NCI-H2227 (cell line): Measurements from ENCODE around the gene NAPSA.
"Not testable (repeated sequence)": the region's sequence is repeated elsewhere in the genome, so short reads cannot be mapped to it uniquely, and the experiment has no call there.

Experiments
- DNase-seq: peaks from one replicate; lab custom pipeline; 2025; ENCODE audit not compliant: unreplicated experiment; lab: John Stamatoyannopoulos, UW

The NAPSA gene

DNA sequence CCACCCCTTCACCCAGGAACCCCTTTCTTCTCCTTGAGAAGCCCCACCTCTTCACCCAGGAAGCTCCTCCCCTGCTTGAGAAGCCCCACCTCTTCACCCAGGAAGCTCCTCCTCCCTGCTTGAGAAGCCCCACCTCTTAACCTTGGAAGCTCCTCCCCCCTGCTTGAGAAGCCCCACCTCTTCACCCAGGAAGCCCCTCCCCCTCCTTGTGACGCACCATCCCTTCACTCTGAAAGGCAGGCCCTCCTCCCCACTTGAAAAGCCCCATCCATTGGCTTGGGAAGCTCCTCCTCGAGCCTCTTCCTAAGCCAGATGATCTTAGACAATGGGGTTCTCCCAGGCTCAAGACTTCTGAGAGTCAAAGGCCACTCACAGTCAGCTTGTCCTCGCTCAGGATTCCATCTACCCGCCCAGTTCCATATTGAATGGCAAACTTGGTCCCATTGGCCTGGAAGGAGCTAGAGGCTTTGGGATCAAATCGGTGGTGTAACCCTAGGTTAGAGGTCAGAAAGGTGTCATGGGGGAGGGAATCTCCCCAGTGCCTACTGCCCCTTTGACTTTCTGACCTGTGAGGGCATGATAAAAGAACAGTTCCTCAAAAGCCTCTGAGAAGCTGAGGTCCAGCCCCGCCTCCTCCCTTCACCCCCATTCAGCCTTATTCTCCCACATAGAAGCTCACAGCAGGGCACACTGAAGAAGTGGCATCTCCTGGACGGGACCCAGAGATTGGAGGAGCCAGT, 4.0 kb downstream of the NAPSA start:
- peak; percentile 18 for DNase-seq

DNA sequence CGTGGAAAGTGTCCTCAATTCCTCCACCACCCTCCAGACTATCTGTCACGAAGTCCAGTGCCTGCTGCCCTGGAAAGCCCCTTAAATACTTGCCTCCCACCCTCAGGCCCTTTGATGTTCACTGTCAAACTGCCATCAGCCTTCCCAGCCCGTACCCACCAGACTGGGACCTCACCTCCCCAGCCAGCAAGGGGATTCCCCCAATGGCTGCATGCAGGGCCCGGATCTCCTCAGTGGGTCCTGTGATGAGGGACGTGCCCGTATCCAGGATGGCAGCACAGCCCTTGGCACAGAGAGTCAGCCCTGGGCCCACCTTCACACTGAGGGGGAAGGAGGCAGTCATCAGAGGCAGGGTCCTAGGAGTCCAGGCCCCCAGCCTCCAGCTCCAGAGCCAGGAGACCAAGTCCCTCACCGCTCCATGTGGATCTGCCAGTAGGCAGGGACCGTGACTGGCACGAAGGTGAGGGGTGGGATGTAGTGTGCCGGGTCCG, 6.1 kb downstream of the NAPSA start:
- no peak for DNase-seq

- DNase-seq, result peak; percentile 86
These were observed 6.7 kb downstream of the NAPSA start for GRCh38 chr19:50358483-50359327.

GRCh38 chr19:50357178-50358100, 8.0 kb downstream of the NAPSA start:
- DNase-seq, result peak; percentile 87

DNA sequence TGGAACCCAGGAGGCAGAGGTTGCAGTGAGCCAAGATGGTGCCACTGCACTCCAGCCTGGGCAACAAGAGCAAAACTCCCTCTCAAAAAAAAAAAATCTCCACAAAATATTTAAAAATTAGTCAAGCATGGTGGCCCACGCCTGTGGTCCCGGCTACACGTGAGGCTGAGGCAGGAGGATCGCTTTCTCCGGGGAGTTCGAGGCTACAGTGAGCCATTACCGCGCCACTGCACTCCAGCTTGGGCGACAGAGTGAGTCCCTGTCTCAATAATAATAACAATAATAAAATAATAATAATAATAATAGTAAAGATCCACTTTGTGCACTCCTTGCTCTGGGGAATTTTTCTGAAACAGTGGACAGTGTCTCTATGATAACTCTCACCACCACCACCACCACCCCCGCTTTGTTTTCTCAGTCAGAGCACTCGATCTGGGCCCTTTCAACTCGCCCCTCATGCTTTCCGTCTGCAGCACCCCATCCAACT, 8.7 kb downstream of the NAPSA start:
- no peak for DNase-seq

DNA sequence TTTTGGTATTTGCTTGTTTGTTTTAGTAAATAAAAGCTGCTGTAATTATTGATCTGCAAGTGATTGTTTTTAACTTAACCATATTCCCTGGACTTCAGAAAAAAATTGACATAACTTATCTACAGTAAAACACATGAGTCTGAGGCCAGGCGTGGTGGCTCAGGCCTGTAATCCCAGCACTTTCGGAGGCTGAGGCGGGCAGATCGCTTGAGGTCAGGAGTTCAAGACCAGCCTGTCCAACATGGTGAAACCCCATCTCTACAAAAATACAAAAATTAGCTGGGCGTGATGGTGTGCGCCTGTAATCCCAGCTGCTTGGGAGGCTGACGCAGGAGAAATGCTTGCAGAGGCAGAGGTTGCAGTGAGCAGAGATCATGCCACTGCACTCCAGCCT, 12.0 kb downstream of the NAPSA start:
- not testable (repeated sequence) for DNase-seq

- no peak for DNase-seq
These were observed 13.2 kb downstream of the NAPSA start for GRCh38 chr19:50352242-50352641.

DNA sequence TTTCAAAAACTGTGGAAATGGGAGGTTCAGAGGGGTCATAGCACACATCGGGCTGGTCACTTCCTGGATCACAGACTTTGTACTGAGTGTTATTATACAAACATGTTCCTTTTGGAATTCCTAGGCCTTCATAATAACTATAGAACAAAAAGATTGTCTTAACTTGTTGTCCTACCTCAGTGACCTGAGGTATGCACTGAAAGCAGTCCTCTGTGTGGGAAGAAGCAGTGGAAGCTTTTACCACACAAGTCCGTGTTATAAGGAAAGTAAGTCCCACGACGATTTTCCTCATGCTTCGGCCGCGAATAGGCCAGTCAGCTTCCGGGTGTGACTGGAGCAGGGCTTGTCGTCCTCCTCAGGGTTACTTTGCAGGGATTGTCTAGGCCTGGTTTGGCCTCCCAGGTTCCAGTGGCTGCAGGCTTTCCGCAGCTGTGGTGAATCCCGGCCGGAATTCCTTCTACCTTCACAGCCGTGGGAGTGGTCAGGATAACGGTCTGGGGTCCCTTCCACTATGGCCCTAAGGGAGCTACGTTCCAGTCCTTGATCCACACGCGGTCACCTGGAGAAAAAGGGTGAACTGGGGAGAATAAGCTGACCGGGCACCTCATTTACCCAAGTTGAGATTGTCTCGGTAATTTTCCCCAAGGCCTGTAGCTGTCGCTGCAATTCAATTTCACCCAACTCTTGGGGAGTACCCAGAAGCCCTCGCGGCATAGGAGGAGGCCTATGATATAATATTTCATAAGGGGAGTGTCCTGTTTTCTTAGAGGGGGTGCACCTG, 16.0 kb downstream of the NAPSA start:
- no peak for DNase-seq

DNA sequence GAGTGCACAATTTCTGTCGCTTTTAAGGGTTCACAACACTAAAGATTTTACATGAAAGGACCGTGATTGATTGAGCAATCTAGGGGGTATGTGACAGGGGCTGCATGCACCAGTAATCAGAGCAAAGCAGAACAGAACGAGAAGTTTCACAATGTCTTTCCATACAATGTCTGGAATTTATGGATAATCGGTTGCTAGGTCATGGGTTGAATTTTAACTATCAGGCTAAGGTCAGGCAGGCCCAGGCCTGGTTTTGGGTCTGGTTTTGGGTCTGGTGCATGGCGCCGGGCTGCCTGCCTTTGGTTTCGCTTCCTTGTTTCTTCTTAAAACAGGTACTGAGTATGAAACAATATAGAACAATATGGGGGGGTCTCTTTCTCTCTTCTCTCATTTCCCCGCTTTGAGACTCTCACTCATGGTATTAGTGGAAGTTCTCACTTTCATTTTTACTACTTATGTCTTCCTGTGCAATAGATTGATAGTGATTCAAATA, 18.3 kb downstream of the NAPSA start:
- DNase-seq, result not testable (repeated sequence)

DNA sequence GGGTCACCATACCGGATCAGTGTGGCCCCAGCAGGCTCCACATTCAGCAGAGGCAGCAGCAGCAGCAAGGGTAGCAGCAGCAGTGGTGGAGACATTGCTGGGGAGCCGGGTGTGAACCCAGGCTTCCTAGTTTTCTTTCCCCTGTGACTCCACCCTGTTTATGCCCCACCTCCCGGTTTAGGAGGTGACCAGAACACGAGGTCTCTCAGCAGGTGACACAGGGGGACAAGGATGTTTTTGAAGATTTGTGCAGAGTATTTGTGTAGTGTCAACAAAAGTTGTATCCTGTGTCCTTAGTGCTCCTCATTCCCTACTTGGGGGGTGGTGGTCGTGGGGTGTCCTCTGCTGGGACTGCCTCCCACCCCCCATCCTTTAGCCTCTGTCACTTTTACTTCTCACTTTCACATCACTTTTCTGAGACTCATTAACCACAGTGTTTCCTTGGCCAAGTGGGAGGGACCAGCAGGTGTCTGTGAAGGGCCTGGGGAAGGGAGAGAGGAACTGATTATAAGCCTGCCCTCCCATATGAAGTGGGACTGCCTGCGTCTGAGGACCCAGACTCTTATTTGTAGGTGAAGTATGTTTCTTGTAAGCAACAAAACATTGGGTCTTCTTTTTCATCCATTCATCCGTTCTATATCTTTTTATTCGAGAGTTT, 20.6 kb downstream of the NAPSA start:
- DNase-seq, result no peak

DNA sequence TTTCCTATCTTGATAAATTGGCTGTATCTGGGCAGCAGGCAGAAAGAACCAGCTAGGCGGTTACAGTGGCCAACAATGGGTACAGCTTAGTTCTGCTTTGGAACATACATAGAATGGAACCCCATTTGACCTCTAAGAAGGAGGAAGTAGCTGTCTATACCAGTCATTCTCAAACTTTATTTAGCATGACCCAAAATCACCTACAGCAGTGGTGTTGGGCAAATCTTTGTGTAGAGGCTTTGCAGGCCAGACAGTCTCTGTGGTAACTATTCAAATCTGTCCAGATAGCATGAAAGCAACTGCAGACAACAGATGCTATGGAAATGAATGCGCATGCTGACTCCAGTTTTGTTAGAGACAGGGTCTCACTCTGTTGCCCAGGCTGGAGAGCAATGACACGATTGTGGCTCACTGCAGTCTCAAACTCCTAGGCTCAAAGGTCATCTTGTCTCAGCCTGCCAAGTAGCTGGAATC, 24.3 kb downstream of the NAPSA start:
- DNase-seq, result no peak

DNA sequence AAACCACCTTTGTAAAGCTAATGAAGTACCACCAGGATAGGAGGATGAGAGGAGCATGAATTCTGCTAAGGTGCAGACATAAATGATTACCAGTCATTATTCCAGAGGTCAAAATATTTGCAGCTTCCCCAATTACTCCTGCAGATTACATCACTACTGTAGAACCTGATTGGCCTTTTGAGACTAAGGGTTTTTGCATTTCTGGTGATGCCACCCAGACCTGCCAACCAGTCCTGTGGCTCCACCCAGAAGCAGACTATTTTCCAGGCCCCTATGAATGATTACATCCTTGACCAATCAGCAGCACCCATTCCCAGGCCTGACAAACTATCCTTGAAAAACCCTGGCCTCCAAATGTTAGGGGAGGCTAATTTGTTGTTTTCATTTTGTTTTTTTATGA, 25.1 kb downstream of the NAPSA start:
- no peak for DNase-seq

- not testable (repeated sequence) for DNase-seq
These were observed 28.4 kb downstream of the NAPSA start for GRCh38 chr19:50337031-50337430.

DNA sequence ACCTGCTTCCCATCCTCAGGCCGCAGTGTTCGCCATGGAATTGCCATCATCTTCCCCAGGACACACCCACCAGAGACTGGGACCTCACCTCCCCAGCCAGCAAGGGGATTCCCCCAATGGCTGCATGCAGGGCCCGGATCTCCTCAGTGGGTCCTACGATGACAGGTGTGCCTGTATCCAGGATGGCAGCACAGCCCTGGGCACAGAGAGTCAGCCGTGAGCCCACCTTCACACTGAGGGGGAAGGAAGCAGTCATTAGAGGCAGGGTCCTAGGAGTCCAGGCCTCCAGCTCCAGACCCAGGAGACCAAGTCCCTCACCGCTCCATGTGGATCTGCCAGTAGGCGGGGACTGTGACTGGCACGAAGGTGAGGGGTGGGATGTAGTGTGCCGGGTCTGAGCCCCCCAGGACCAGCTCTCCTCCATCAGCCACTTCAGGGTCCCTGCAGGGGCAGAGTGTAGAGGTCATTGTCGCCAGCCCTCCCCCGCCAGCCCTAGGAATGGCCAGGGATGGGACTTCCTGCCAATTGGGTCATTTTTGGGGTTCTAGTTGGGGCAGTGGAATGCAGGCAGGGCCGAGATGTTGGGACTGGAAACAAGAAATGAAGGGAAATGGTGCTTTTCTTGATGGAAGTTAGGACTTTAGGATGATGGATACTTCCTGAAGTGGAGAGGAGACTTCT, 30.6 kb downstream of the NAPSA start:
- no peak for DNase-seq

- DNase-seq, result peak; percentile 91
These were observed 31.5 kb downstream of the NAPSA start for GRCh38 chr19:50333737-50334617.

- peak; percentile 94 for DNase-seq
These were observed 32.2 kb downstream of the NAPSA start for GRCh38 chr19:50333235-50333736.

GRCh38 chr19:50332244-50333038, 33.0 kb downstream of the NAPSA start:
- no peak for DNase-seq
